Liver (tissue), 9 donors: ENCODE results near the gene ADGRF3. TPM values are rescaled to one million over a fixed set of nuclear protein-coding genes. Genes with fewer than 3 reads are reported as not detected.

ENCODE experiments used
- DNase-seq: peaks from one replicate; pipeline ENCODE4 v3.0.0-alpha.2; 2017; ENCODE audit warnings: low spot score
- H3K27ac ChIP-seq, 2 donors: one replicate each; pipeline ENCODE4 v1.7.0; 2013; ENCODE audit warnings: inconsistent platforms in 2 of 2, low read length in 2 of 2, control low read depth in 1 of 2, low read depth in 1 of 2, mild to moderate bottlenecking in 1 of 2
- H3K27me3 ChIP-seq, 4 donors: one replicate each; pipeline versions ENCODE4 v1.6.1 to v1.7.0; 2013; ENCODE audit warnings: low read length in 3 of 4, inconsistent platforms in 1 of 4, mild to moderate bottlenecking in 1 of 4, moderate library complexity in 1 of 4; ENCODE audit not compliant: control insufficient read depth in 4 of 4, insufficient read depth in 4 of 4
- H3K36me3 ChIP-seq, 4 donors: one replicate each; pipeline versions ENCODE4 v1.6.1 to v1.7.0; 2013; ENCODE audit warnings: low read length in 3 of 4, mild to moderate bottlenecking in 3 of 4, low read depth in 1 of 4, moderate library complexity in 1 of 4; ENCODE audit not compliant: control insufficient read depth in 4 of 4, insufficient read depth in 3 of 4
- H3K4me1 ChIP-seq, 4 donors: one replicate each; pipeline versions ENCODE4 v1.6.1 to v1.7.0; 2013; ENCODE audit warnings: low read length in 3 of 4, mild to moderate bottlenecking in 3 of 4, moderate library complexity in 1 of 4; ENCODE audit not compliant: control insufficient read depth in 4 of 4, insufficient read depth in 4 of 4
- H3K4me3 ChIP-seq, 3 donors: one replicate each; pipeline versions ENCODE4 v1.6.1 to v1.7.0; 2013; ENCODE audit warnings: low read length in 3 of 3, control low read depth in 1 of 3, low read depth in 1 of 3, mild to moderate bottlenecking in 1 of 3
- H3K9ac ChIP-seq, 2 donors: one replicate each; pipeline ENCODE4 v1.7.0; 2013; ENCODE audit warnings: low read length in 2 of 2, mild to moderate bottlenecking in 2 of 2, moderate library complexity in 2 of 2, control low read depth in 1 of 2, low read depth in 1 of 2
- H3K9me3 ChIP-seq, 4 donors: one replicate each; pipeline versions ENCODE4 v1.6.1 to v1.7.0; 2013; ENCODE audit warnings: low read length in 3 of 4; ENCODE audit not compliant: control insufficient read depth in 4 of 4
- EGR1 ChIP-seq, 2 donors: IDR thresholded peaks; 2 replicates each; pipeline ENCODE4 v1.6.1; 2016 to 2018; ENCODE audit warnings: antibody characterized with exemption in 2 of 2, low read depth in 2 of 2
- FOXA1 ChIP-seq: IDR thresholded peaks from 2 replicates; pipeline ENCODE4 v1.6.1; 2016; ENCODE audit warnings: antibody characterized with exemption
- FOXA2 ChIP-seq: IDR thresholded peaks from 2 replicates; pipeline ENCODE4 v1.6.1; 2016; ENCODE audit warnings: antibody characterized with exemption
- GABPA ChIP-seq, 2 donors: IDR thresholded peaks in 1 of 2; conservative IDR thresholded peaks in 1 of 2; 2 replicates each; pipeline ENCODE4 v1.6.1; 2016; ENCODE audit warnings: antibody characterized with exemption in 2 of 2, mild to moderate bottlenecking in 1 of 2, moderate library complexity in 1 of 2
- HNF4G ChIP-seq: IDR thresholded peaks from 2 replicates; pipeline ENCODE4 v1.6.1; 2016; ENCODE audit warnings: antibody characterized with exemption
- JUND ChIP-seq, 2 donors: IDR thresholded peaks; 2 replicates each; pipeline ENCODE4 v1.6.1; 2016; ENCODE audit warnings: antibody characterized with exemption in 2 of 2
- NR2F2 ChIP-seq: IDR thresholded peaks from 2 replicates; pipeline ENCODE4 v1.6.1; 2016; ENCODE audit warnings: antibody characterized with exemption
- RAD21 ChIP-seq, 2 donors: IDR thresholded peaks; 2 replicates each; pipeline ENCODE4 v1.6.1; 2016; ENCODE audit warnings: antibody characterized with exemption in 2 of 2, mild to moderate bottlenecking in 2 of 2
- REST ChIP-seq: IDR thresholded peaks from 2 replicates; pipeline ENCODE4 v1.6.1; 2016; ENCODE audit warnings: antibody characterized with exemption, mild to moderate bottlenecking
- RXRA ChIP-seq, 2 donors: IDR thresholded peaks; 2 replicates each; pipeline ENCODE4 v1.6.1; 2017 to 2018; ENCODE audit warnings: antibody characterized with exemption in 2 of 2, mild to moderate bottlenecking in 1 of 2
- TAF1 ChIP-seq: conservative IDR thresholded peaks from 2 replicates; pipeline ENCODE4 v1.6.1; 2016; ENCODE audit warnings: antibody characterized with exemption, mild to moderate bottlenecking
- WGBS: extraction: QIAGEN DNeasy Blood & Tissue Kit; methylation state at CpG from one replicate; pipeline ENCODE4 v1.1.7; 2013; 5-methylcytosine and 5-hydroxymethylcytosine counted together
- polyA plus RNA-seq, 2 donors: library from polyadenylated mRNA; stranded (reverse) in 1 of 2; unstranded in 1 of 2; fragments of 200-250 nt in 1 of 2; fragments of >200 nt in 1 of 2; fragmentation: Nextera tagmentation in 1 of 2; extraction: Ambion mirVana in 1 of 2; gene quantifications; one replicate each; pipeline versions ENCODE4 v1.2.1 to v1.2.3, GENCODE V29; 2013 to 2015
- total RNA-seq, 2 donors: library from RNA; depleted of rRNA; stranded (reverse); fragments of >200 nt; gene quantifications; one replicate each; pipeline ENCODE4 v1.2.3, GENCODE V29; 2014
- TF ChIP-seq, protein P1 (sequence below): fragments of 150-350 bp; IDR thresholded peaks from 2 replicates; pipeline ENCODE4 v1.5.1; 2017; ENCODE audit warnings: improper control_type of control experiment, low read depth, low read length; ENCODE audit not compliant: missing input control
- TF ChIP-seq, protein P2 (sequence below): IDR thresholded peaks from 2 replicates; pipeline ENCODE4 v1.6.1; 2016; ENCODE audit warnings: antibody characterized with exemption
- donor health status: healthy.
- donor health status: healthy.
- donor health status: healthy.
- donor health status: healthy.
- donor health status: healthy.

ADGRF3 gene
- total and polyA plus RNA-seq, 4 donors: 0.07 to 0.25 (median 0.10) TPM

- no peak for DNase-seq
- Histone ChIP-seq H3K4me3 (no peak overlapping the region), H3K36me3 (peaks cover 2 to 22% (median 14%) of the 10 kb centered on the region in 4 donors), H3K27me3 (no peaks in the 10 kb centered on the region), H3K27ac (no peak overlapping the region), H3K9me3 (no peaks in the 10 kb centered on the region), H3K9ac (no peak overlapping the region), H3K4me1 (peaks cover 0 to 10% (median 3%) of the 10 kb centered on the region in 4 donors)
- TF ChIP-seq REST: peak; percentile 39
- no peak for TF ChIP-seq EGR1 (IDR thresholded peaks at IDR 0.05; ENCODE audit: low read depth in 2 of 2)
- no peak for TF ChIP-seq TAF1
- no peak for TF ChIP-seq RXRA (IDR thresholded peaks at IDR 0.05)
- 97% methylated on average over 5 of the region's 5 CpGs for WGBS
Measured at GRCh38 chr2:26366957-26367356, 20.4 kb upstream of the ADGRF3 start.

DNA sequence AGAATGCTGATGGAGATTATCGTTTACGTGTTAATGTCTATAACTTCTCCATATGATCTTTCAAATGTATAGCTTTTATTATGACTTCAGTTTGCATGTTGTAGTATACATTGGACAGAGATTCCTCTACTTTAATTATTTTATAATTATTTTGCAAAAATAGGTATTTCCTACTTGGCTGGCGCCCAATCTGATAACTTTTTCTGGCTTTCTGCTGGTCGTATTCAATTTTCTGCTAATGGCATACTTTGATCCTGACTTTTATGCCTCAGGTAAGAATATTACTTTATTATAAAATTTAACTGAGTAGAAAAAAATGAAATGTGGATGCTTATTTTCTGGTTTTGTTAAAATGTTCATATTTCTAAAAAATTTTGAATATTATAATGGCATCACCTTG lies 18.1 kb upstream of the ADGRF3 start:
- 96% methylated on average over 4 of the region's 4 CpGs for WGBS
- Histone ChIP-seq H3K27ac (no peak overlapping the region), H3K9me3 (no peaks in the 10 kb centered on the region), H3K4me1 (peaks cover 0 to 10% (median 3%) of the 10 kb centered on the region in 4 donors), H3K27me3 (no peaks in the 10 kb centered on the region), H3K36me3 (peaks cover 2 to 22% (median 14%) of the 10 kb centered on the region in 4 donors), H3K9ac (no peak overlapping the region), H3K4me3 (no peak overlapping the region)
- no peak for DNase-seq
- TF ChIP-seq GABPA (IDR thresholded peaks at IDR 0.05 in 1 of 2, conservative IDR thresholded peaks at IDR 0.05 in 1 of 2): no peak
- no peak for TF ChIP-seq NR2F2
- no peak for TF ChIP-seq HNF4G
- no peak for TF ChIP-seq FOXA2

GRCh38 chr2:26363958-26364357 lies 17.4 kb upstream of the ADGRF3 start:
- Histone ChIP-seq H3K27me3 (no peaks in the 10 kb centered on the region), H3K27ac (no peak overlapping the region), H3K9me3 (no peaks in the 10 kb centered on the region), H3K9ac (no peak overlapping the region), H3K4me1 (peaks cover 0 to 10% (median 3%) of the 10 kb centered on the region in 4 donors), H3K4me3 (no peak overlapping the region), H3K36me3 (peaks cover 2 to 17% (median 14%) of the 10 kb centered on the region in 4 donors)
- 74% methylated on average over 3 of the region's 3 CpGs for WGBS
- TF ChIP-seq JUND (IDR thresholded peaks at IDR 0.05): no peak
- TF ChIP-seq, protein P1, sequence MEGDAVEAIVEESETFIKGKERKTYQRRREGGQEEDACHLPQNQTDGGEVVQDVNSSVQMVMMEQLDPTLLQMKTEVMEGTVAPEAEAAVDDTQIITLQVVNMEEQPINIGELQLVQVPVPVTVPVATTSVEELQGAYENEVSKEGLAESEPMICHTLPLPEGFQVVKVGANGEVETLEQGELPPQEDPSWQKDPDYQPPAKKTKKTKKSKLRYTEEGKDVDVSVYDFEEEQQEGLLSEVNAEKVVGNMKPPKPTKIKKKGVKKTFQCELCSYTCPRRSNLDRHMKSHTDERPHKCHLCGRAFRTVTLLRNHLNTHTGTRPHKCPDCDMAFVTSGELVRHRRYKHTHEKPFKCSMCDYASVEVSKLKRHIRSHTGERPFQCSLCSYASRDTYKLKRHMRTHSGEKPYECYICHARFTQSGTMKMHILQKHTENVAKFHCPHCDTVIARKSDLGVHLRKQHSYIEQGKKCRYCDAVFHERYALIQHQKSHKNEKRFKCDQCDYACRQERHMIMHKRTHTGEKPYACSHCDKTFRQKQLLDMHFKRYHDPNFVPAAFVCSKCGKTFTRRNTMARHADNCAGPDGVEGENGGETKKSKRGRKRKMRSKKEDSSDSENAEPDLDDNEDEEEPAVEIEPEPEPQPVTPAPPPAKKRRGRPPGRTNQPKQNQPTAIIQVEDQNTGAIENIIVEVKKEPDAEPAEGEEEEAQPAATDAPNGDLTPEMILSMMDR: no peak
- TF ChIP-seq FOXA2: no peak
- TF ChIP-seq, protein P2, sequence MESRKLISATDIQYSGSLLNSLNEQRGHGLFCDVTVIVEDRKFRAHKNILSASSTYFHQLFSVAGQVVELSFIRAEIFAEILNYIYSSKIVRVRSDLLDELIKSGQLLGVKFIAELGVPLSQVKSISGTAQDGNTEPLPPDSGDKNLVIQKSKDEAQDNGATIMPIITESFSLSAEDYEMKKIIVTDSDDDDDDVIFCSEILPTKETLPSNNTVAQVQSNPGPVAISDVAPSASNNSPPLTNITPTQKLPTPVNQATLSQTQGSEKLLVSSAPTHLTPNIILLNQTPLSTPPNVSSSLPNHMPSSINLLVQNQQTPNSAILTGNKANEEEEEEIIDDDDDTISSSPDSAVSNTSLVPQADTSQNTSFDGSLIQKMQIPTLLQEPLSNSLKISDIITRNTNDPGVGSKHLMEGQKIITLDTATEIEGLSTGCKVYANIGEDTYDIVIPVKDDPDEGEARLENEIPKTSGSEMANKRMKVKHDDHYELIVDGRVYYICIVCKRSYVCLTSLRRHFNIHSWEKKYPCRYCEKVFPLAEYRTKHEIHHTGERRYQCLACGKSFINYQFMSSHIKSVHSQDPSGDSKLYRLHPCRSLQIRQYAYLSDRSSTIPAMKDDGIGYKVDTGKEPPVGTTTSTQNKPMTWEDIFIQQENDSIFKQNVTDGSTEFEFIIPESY: no peak
- no peak for TF ChIP-seq REST
- no peak for TF ChIP-seq HNF4G
- no peak for TF ChIP-seq EGR1 (IDR thresholded peaks at IDR 0.05; ENCODE audit: low read depth in 2 of 2)
- TF ChIP-seq FOXA1: no peak
- TF ChIP-seq RAD21 (IDR thresholded peaks at IDR 0.05): no peak
- no peak for DNase-seq
